ENCODE results near the gene AK9. TPM values are rescaled to one million over a fixed set of nuclear protein-coding genes. Genes with fewer than 3 reads are reported as not detected.

Gene AK9
- polyA plus RNA-seq, 1 of the 3 experiments (the other 2 are of a cell fraction): 0.76 TPM

DNA sequence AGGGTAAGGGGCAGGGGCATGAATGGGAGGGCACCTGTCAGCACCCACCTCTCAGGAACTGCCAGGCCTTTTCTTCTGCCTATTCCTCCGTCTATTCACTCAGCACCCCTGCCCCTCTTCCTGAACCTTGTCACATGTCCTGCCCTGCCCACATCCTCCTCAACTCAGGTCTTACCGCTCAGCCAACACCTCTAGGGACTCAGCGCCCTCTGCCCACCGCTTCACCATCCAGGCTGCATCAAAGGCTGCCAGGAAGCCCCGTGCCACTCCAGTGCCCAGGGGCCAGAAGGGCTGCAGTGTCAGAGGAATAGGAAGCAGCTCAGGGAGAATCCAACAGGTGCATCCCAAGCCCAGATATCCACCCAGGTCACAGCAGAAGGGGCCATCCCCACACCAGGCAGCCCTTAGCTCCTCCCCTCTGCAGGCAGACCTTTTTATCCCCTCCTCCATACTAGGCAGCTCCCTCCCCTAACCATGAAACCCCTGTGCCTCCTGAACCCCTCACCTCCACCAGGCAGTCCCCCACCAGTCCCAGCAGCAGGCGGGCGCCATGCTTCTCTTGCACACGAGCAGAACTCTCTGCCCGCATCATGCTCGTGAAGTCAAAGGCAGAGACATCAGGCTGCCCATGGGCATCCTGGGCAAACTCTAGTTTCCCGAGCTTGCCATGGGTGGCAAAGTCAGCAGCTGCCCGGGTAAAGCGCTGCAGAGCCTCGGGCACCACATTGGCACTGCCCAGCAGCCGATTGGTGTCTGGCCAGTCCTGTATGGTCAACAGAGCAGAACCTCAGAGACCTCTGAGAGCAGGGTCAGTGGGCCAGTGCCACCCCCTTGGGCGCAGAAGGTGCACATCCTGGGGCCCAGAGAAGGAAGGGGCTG, 241.0 kb downstream of the AK9 start:
- POLR2A ChIA-PET: interaction anchor here (1.5 to 1.6 kb wide), 2 partner anchors 9 kb away, joined by 5 read pairs; partner anchors contain the start of genes PPIL6 and SMPD2
- TF ChIP-seq, protein P1, sequence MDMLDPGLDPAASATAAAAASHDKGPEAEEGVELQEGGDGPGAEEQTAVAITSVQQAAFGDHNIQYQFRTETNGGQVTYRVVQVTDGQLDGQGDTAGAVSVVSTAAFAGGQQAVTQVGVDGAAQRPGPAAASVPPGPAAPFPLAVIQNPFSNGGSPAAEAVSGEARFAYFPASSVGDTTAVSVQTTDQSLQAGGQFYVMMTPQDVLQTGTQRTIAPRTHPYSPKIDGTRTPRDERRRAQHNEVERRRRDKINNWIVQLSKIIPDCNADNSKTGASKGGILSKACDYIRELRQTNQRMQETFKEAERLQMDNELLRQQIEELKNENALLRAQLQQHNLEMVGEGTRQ (IDR thresholded peaks at IDR 0.05; ENCODE audit: borderline replicate concordance, low read depth, low read length): no peak
- TF ChIP-seq TCF12 (IDR thresholded peaks at IDR 0.05): no peak
- TF ChIP-seq MEF2A (IDR thresholded peaks at IDR 0.05; ENCODE audit: borderline replicate concordance, low read depth): no peak
- TF ChIP-seq, protein P2, sequence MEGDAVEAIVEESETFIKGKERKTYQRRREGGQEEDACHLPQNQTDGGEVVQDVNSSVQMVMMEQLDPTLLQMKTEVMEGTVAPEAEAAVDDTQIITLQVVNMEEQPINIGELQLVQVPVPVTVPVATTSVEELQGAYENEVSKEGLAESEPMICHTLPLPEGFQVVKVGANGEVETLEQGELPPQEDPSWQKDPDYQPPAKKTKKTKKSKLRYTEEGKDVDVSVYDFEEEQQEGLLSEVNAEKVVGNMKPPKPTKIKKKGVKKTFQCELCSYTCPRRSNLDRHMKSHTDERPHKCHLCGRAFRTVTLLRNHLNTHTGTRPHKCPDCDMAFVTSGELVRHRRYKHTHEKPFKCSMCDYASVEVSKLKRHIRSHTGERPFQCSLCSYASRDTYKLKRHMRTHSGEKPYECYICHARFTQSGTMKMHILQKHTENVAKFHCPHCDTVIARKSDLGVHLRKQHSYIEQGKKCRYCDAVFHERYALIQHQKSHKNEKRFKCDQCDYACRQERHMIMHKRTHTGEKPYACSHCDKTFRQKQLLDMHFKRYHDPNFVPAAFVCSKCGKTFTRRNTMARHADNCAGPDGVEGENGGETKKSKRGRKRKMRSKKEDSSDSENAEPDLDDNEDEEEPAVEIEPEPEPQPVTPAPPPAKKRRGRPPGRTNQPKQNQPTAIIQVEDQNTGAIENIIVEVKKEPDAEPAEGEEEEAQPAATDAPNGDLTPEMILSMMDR (IDR thresholded peaks at IDR 0.05): no peak
- TF ChIP-seq JUND (IDR thresholded peaks at IDR 0.05): no peak
- TF ChIP-seq NRF1 (IDR thresholded peaks at IDR 0.05; ENCODE audit: low read depth, low read length): no peak
- no peak for TF ChIP-seq ELF1 (IDR thresholded peaks at IDR 0.05)
- no peak for TF ChIP-seq CHD2 (IDR thresholded peaks at IDR 0.05; ENCODE audit: low read length, partially characterized antibody)
- no peak for TF ChIP-seq YY1 (IDR thresholded peaks at IDR 0.05; ENCODE audit: low read depth)
- no peak for TF ChIP-seq GATA2 (CRISPR knock-in tag; IDR thresholded peaks at IDR 0.05)
- TF ChIP-seq GABPA (IDR thresholded peaks at IDR 0.05; ENCODE audit: low read depth): no peak
- TF ChIP-seq TAF1 (IDR thresholded peaks at IDR 0.05; ENCODE audit: borderline replicate concordance, low read depth, low read length): no peak
- TF ChIP-seq RFX5 (IDR thresholded peaks at IDR 0.05; ENCODE audit: low read length): no peak
- TF ChIP-seq, protein P3, sequence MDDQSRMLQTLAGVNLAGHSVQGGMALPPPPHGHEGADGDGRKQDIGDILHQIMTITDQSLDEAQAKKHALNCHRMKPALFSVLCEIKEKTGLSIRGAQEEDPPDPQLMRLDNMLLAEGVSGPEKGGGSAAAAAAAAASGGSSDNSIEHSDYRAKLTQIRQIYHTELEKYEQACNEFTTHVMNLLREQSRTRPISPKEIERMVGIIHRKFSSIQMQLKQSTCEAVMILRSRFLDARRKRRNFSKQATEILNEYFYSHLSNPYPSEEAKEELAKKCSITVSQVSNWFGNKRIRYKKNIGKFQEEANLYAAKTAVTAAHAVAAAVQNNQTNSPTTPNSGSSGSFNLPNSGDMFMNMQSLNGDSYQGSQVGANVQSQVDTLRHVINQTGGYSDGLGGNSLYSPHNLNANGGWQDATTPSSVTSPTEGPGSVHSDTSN (IDR thresholded peaks at IDR 0.05): no peak
- no peak for TF ChIP-seq SIN3A (IDR thresholded peaks at IDR 0.05; ENCODE audit: borderline replicate concordance, low read depth, low read length)
- TF ChIP-seq RCOR1 (IDR thresholded peaks at IDR 0.05; ENCODE audit: low read length): no peak
- no peak for TF ChIP-seq POLR2AphosphoS5 (IDR thresholded peaks at IDR 0.05; ENCODE audit: low read depth, low read length)
- no peak for TF ChIP-seq EZH2phosphoT487 (IDR thresholded peaks at IDR 0.05; ENCODE audit: borderline replicate concordance, low read depth)
- TF ChIP-seq, protein P4, sequence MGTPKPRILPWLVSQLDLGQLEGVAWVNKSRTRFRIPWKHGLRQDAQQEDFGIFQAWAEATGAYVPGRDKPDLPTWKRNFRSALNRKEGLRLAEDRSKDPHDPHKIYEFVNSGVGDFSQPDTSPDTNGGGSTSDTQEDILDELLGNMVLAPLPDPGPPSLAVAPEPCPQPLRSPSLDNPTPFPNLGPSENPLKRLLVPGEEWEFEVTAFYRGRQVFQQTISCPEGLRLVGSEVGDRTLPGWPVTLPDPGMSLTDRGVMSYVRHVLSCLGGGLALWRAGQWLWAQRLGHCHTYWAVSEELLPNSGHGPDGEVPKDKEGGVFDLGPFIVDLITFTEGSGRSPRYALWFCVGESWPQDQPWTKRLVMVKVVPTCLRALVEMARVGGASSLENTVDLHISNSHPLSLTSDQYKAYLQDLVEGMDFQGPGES (IDR thresholded peaks at IDR 0.05; ENCODE audit: low read depth, low read length): no peak
- TF ChIP-seq TEAD4 (IDR thresholded peaks at IDR 0.05; ENCODE audit: borderline replicate concordance, insufficient read depth): no peak
- Histone ChIP-seq H3K4me3 (ENCODE audit: low read depth in 2 of 2, low read length in 1 of 2) (no peak overlapping the region), H3F3A (replicated peaks; ENCODE audit: insufficient read depth) (no peaks in the 10 kb centered on the region), H3K4me1 (ENCODE audit: control insufficient read depth in 1 of 2, insufficient read depth in 2 of 2, low read depth in 1 of 2, low read length in 1 of 2) (peaks cover 0 to 15% of the 10 kb centered on the region in 2 experiments; a peak in 1 of 4 replicates), H3K9me2 (no peaks in the 10 kb centered on the region), H3K27ac (ENCODE audit: low read depth in 2 of 2, low read length in 1 of 2) (no peak overlapping the region; a peak in 1 of 4 replicates), H4K20me1 (ENCODE audit: insufficient read depth) (no peaks in the 10 kb centered on the region), H3K36me3 (replicated peaks in 1 of 2; ENCODE audit: control insufficient read depth in 1 of 2, insufficient read depth in 2 of 2, low read length in 1 of 2) (peaks cover 10 to 43% of the 10 kb centered on the region in 2 experiments), H3K79me2 (ENCODE audit: insufficient read depth) (peaks cover 16% of the 10 kb centered on the region; the same call in 1 of the 2 replicates), H3K4me2 (no peak overlapping the region), H3K9me3 (no peaks in the 10 kb centered on the region), H2AFZ (ENCODE audit: low read depth) (no peak overlapping the region), H3K27me3 (ENCODE audit: insufficient read depth) (no peaks in the 10 kb centered on the region), H3K9ac (no peak overlapping the region)
- CTCF ChIA-PET: interaction anchor here (2.0 kb wide), 1 partner anchor 9 kb away, joined by 12 read pairs; the partner anchor contains the start of genes PPIL6 and SMPD2
- WGBS (ENCODE audit: low lambda C conversion rate): 96% methylated on average over 13 of the region's 16 CpGs
- no peak for DNase-seq
